Measurements from ENCODE around the gene PIGH.

The PIGH gene, protein sequence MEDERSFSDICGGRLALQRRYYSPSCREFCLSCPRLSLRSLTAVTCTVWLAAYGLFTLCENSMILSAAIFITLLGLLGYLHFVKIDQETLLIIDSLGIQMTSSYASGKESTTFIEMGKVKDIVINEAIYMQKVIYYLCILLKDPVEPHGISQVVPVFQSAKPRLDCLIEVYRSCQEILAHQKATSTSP

DNA sequence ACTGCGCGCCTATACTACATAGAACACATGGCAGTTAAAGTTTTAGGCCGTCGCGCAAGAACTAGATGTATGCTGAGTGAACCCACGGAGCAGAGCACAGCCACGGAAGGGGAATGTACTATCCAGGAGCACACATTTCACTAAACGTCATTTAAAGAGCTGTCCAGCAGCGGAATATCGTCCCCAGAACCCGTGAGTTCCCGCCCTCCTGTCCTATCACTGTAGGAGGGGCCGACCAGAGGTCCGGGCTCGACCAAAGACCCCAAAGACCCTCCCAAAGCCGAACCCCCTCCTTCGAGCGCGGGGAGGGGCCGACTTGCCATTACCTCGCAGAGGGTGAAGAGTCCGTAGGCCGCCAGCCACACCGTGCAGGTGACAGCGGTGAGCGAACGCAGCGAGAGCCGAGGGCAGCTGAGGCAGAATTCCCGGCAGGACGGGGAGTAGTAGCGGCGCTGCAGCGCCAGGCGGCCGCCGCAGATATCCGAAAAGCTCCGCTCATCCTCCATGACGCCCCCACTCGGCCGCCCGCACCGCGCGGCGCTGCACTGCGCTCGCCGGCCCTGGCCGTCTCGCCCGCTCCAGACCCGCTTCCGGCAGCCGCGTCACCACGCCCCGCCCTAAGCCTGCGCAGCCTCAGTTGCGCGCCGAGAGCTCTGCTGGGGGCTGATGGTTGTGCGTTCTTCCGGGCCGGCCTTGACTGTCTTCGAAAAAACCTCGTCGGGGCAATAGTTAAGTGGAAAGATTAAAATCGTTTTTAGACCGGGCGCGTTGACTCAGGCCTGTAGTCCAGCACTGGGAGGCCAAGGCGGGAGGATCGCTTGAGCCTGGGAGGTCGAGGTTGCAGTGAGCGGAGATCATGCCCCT, at the start of gene PIGH:
TSS of gene PIGH (minus strand) at position 571 of the 864 bp plus-strand sequence. CDS start at position 506, 65 bp downstream.
- TF ChIP-seq, protein P1, sequence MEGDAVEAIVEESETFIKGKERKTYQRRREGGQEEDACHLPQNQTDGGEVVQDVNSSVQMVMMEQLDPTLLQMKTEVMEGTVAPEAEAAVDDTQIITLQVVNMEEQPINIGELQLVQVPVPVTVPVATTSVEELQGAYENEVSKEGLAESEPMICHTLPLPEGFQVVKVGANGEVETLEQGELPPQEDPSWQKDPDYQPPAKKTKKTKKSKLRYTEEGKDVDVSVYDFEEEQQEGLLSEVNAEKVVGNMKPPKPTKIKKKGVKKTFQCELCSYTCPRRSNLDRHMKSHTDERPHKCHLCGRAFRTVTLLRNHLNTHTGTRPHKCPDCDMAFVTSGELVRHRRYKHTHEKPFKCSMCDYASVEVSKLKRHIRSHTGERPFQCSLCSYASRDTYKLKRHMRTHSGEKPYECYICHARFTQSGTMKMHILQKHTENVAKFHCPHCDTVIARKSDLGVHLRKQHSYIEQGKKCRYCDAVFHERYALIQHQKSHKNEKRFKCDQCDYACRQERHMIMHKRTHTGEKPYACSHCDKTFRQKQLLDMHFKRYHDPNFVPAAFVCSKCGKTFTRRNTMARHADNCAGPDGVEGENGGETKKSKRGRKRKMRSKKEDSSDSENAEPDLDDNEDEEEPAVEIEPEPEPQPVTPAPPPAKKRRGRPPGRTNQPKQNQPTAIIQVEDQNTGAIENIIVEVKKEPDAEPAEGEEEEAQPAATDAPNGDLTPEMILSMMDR (IDR thresholded peaks at IDR 0.05; ENCODE audit: low read depth, low read length, missing control alignments) = peak; percentile 66
- DNase-seq (ENCODE audit: low read depth) = peak; percentile 76
- peak within 1 kb of the TSS; percentile 81 for H3K4me3 ChIP-seq (ENCODE audit: low read depth, low read length)

DNA sequence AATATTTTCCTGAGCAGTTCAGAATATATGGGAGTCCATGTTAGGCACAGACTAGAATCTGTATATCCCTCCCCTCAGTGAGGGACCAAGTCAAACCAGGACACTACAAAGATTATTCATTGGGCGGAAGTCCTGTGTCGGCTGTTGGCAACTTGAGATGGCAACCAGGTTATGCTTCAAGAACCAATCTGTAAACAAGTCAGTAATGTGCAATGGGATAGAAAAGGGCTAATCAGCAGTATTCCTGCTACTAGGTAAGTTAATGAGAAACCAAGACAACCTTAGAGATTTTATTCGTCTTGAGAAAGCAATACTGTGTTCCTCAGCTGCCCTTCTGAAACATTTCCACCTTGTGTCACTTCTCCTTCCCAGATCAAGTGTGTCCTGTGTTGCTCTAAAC, 46.1 kb upstream of the PIGH start:
- TF ChIP-seq, protein P1 (IDR thresholded peaks at IDR 0.05; ENCODE audit: low read depth, low read length, missing control alignments) = no peak
- no peak for DNase-seq (ENCODE audit: low read depth)
- H3K4me3 ChIP-seq (ENCODE audit: low read depth, low read length) = no peak overlapping the region

DNA sequence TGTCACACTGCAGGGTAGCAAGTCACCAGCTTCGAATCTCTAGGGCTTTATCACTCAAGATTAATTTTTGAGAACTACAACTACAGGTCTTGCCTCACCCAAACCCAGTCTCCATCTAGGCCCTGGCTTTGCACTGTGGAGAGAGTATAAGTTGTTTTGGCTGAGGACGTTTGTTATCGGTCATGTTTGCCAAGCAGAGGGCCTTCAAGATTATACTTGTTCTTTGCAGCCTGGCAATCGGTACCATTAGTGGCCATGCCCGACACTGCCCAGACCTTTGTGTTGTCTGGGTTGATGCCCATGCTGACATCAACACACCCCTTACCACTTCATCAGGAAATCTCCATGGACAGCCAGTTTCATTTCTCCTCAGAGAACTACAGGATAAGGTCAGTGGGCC, 45.3 kb upstream of the PIGH start:
- DNase-seq (ENCODE audit: low read depth) = no peak
- no peak overlapping the region for H3K4me3 ChIP-seq (ENCODE audit: low read depth, low read length)
- TF ChIP-seq, protein P1 (IDR thresholded peaks at IDR 0.05; ENCODE audit: low read depth, low read length, missing control alignments) = no peak

DNA sequence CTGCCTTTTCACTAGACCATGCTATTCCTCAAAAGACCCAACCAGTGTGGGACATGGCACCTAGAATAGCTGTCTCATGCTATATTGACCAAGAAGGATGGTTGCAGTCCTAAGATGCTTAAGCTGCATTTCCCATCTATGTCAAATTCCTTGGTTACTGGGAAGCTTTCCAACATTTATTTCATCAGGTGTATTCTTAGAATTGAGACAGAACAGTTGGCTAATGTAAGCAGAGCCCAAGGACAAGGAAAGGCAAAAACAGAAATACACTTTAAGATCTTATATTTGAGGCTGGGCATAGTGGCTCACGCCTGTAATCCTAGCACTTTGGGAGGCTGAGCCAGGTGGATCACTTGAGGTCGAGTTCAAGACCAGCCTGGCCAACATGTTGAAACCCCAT, 44.4 kb upstream of the PIGH start:
- TF ChIP-seq, protein P1 (IDR thresholded peaks at IDR 0.05; ENCODE audit: low read depth, low read length, missing control alignments) = no peak
- no peak for DNase-seq (ENCODE audit: low read depth)
- no peak overlapping the region for H3K4me3 ChIP-seq (ENCODE audit: low read depth, low read length)

DNA sequence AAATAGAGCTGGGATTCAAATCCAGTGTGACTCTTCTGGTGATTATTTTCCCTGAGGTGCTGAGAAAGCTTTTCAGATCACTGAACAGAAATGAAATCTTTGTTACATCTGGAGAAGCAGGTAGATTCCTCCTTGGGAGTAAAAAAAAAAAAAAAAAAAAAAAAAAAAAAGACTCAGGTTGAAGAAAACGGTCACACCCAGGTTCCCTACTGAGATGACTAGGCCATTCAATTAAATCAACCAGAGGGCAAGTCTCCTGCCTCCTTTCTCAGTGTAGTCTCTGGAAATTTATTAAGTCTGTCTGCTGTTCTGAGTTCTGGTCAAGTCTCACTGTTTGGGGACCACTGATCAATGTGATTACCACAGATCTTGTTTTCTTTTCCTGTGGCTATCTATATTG, 43.6 kb upstream of the PIGH start:
- no peak for DNase-seq (ENCODE audit: low read depth)
- H3K4me3 ChIP-seq (ENCODE audit: low read depth, low read length) = no peak overlapping the region
- TF ChIP-seq, protein P1 (IDR thresholded peaks at IDR 0.05; ENCODE audit: low read depth, low read length, missing control alignments) = no peak

DNA sequence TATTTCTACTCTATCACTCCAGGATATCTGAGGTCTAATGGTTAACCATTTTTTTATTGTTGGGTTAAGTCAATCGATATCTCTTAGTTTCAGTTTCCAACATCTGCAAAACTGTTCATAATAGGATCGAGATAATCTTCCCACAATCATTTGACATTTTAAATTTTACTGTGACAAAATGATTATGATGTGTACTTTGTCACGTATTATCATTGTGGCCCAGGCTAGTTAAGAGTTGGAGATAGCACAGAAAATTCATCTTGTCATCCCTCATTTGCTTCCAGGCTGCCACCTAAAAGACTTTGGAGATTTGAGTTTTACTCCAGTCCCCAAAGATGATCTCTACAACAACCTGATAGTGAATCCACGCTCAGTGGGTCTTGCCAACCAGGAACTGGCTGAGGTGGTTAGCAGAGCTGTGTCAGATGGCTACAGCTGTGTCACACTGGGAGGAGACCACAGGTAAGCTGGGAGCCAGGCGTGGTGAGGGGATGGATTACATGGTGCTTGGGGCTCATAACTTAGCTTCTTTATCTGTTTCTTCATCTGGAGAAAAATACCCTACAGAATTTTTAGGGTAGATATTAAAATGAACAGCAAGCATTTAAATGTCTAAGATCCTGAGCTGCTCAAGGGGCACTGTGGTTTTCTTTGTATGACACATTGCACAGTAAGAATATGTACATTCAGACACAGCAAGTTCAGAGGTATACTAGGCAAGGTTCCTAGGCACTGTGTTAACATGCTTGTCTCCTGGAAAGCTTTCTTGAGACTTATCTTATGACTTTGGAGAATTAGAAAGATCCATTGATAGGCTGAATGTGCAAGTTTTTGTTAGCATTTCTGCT, 42.1 kb upstream of the PIGH start:
- no peak for DNase-seq (ENCODE audit: low read depth)
- TF ChIP-seq, protein P1 (IDR thresholded peaks at IDR 0.05; ENCODE audit: low read depth, low read length, missing control alignments) = no peak
- H3K4me3 ChIP-seq (ENCODE audit: low read depth, low read length) = no peak overlapping the region
